IMR-90 (cell line): ENCODE data around the gene COL17A1. TPM values are rescaled to one million over a fixed set of nuclear protein-coding genes. Genes with fewer than 3 reads are reported as not detected.

ENCODE experiments used
- ATAC-seq: fragments of 200-7000 bp; cut with Tn5 transposase; 2 replicates; pipeline ENCODE4 v1.9.1; 2020; ENCODE audit warnings: low read depth, mild to moderate bottlenecking, moderate library complexity
- BruUV-seq: library from RNA; stranded (reverse); fragments of 400-500 nt; replicated peaks from 2 replicates; lab custom pipeline; 2021; lab: Mats Ljungman, UMichigan
- CTCF ChIA-PET: fragments of 300-600 bp; formaldehyde crosslinking; extraction: SDS; loops from one replicate; lab custom pipeline; 2021; ENCODE audit warnings: antibody characterized with exemption; lab: Yijun Ruan, JAX
- POLR2A ChIA-PET: fragments of 300-600 bp; sonication (Branson Sonifier 250); formaldehyde crosslinking; loops from one replicate; lab custom pipeline; 2022; ENCODE audit warnings: antibody characterized with exemption; ENCODE audit not compliant: unreplicated experiment; lab: Charles Lee
- DNase-seq: peaks from one replicate; pipeline ENCODE4 v3.0.0; 2013
- H2AFZ ChIP-seq: replicated peaks from 2 replicates; pipeline ENCODE3; 2013; ENCODE audit warnings: low read length, mild to moderate bottlenecking; ENCODE audit not compliant: poor library complexity
- H2AK5ac ChIP-seq: 2 replicates; pipeline ENCODE4 v1.6.1; 2013; ENCODE audit warnings: low read depth, low read length, inconsistent platforms
- H2AK9ac ChIP-seq: replicated peaks from 2 replicates; pipeline ENCODE3; 2013; ENCODE audit warnings: mild to moderate bottlenecking, low read depth, low read length, moderate library complexity; ENCODE audit not compliant: poor library complexity
- H2BK120ac ChIP-seq: 2 replicates; pipeline ENCODE4 v1.6.1; 2013; ENCODE audit warnings: low read depth, low read length, inconsistent platforms
- H2BK15ac ChIP-seq: 3 replicates; pipeline ENCODE4 v1.6.1; 2013; ENCODE audit warnings: low read depth, low read length, inconsistent platforms
- H2BK20ac ChIP-seq: 2 replicates; pipeline ENCODE4 v1.6.1; 2013; ENCODE audit warnings: low read depth, mild to moderate bottlenecking, inconsistent platforms, low read length, moderate library complexity
- H2BK5ac ChIP-seq: 2 replicates; pipeline ENCODE4 v1.6.1; 2013; ENCODE audit warnings: mild to moderate bottlenecking, low read depth, low read length, inconsistent platforms; ENCODE audit not compliant: poor library complexity, severe bottlenecking
- H3K14ac ChIP-seq: replicated peaks from 2 replicates; pipeline ENCODE4 v1.6.1; 2013; ENCODE audit warnings: low read depth, low read length, inconsistent platforms
- H3K18ac ChIP-seq: 2 replicates; pipeline ENCODE4 v1.6.1; 2013; ENCODE audit warnings: low read depth, low read length, control low read depth
- H3K23ac ChIP-seq: 2 replicates; pipeline ENCODE4 v1.6.1; 2013; ENCODE audit warnings: low read depth, low read length, inconsistent platforms
- H3K27ac ChIP-seq: 2 replicates; pipeline ENCODE4 v1.5.1; 2013; ENCODE audit warnings: mild to moderate bottlenecking, control low read depth, low read length; ENCODE audit not compliant: insufficient read depth
- H3K27me3 ChIP-seq: 2 replicates; pipeline ENCODE4 v1.6.1; 2013; ENCODE audit warnings: low read length; ENCODE audit not compliant: control insufficient read depth, insufficient read depth
- H3K36me3 ChIP-seq: 2 replicates; pipeline ENCODE4 v1.6.1; 2013; ENCODE audit warnings: low read length, mixed read lengths; ENCODE audit not compliant: control insufficient read depth, insufficient read depth
- H3K4ac ChIP-seq: 2 replicates; pipeline ENCODE4 v1.6.1; 2013; ENCODE audit warnings: low read depth, low read length, inconsistent platforms
- H3K4me1 ChIP-seq: 2 replicates; pipeline ENCODE4 v1.6.1; 2013; ENCODE audit warnings: low read length, mixed read lengths; ENCODE audit not compliant: control insufficient read depth, insufficient read depth
- H3K4me2 ChIP-seq: 2 replicates; pipeline ENCODE4 v1.6.1; 2013; ENCODE audit warnings: low read depth, mild to moderate bottlenecking, control low read depth, low read length, moderate library complexity
- H3K4me3 ChIP-seq: 2 replicates; pipeline ENCODE4 v1.5.1; 2013; ENCODE audit warnings: low read depth, mild to moderate bottlenecking, control low read depth, low read length, moderate library complexity; ENCODE audit not compliant: insufficient read depth
- H3K56ac ChIP-seq: 2 replicates; pipeline ENCODE4 v1.6.1; 2013; ENCODE audit warnings: low read length, inconsistent platforms; ENCODE audit not compliant: insufficient read depth; ENCODE audit errors: extremely low read depth
- H3K79me1 ChIP-seq, 2 experiments: 2 replicates each; pipeline ENCODE4 v1.6.1; 2013; ENCODE audit warnings: low read length in 2 of 2, inconsistent platforms in 1 of 2, low read depth in 1 of 2
- H3K9ac ChIP-seq: 2 replicates; pipeline ENCODE4 v1.6.1; 2013; ENCODE audit warnings: low read depth, low read length, control low read depth
- H3K9me1 ChIP-seq: 2 replicates; pipeline ENCODE4 v1.6.1; 2013; ENCODE audit warnings: low read length, inconsistent platforms; ENCODE audit not compliant: insufficient read depth
- H3K9me3 ChIP-seq: 2 replicates; pipeline ENCODE4 v1.6.1; 2013; ENCODE audit warnings: low read length; ENCODE audit not compliant: control insufficient read depth, insufficient read depth
- H4K20me1 ChIP-seq: 2 replicates; pipeline ENCODE4 v1.6.1; 2013; ENCODE audit warnings: low read length, inconsistent platforms; ENCODE audit not compliant: insufficient read depth
- H4K5ac ChIP-seq: 2 replicates; pipeline ENCODE4 v1.6.1; 2013; ENCODE audit warnings: mild to moderate bottlenecking, low read depth, low read length, control low read depth
- H4K8ac ChIP-seq, 2 experiments: 2 replicates each; pipeline ENCODE4 v1.6.1; 2013; ENCODE audit warnings: low read depth in 2 of 2, low read length in 2 of 2, control low read depth in 1 of 2, inconsistent platforms in 1 of 2
- H4K91ac ChIP-seq: 2 replicates; pipeline ENCODE4 v1.6.1; 2013; ENCODE audit warnings: low read depth, low read length, inconsistent platforms; ENCODE audit not compliant: insufficient read depth
- CHD1 ChIP-seq: IDR thresholded peaks from 2 replicates; pipeline ENCODE4 v1.6.1; 2012; ENCODE audit warnings: low read depth, low read length, improper control_type of control experiment
- CTCF ChIP-seq: conservative IDR thresholded peaks from 2 replicates; pipeline ENCODE4 v1.5.1; 2012; ENCODE audit warnings: mild to moderate bottlenecking, low read depth, low read length, improper control_type of control experiment
- WGBS, 2 experiments: methylation state at CpG; one replicate each; pipeline versions ENCODE4 v1.1.5 to v1.1.7; 2013; ENCODE audit warnings: missing lambda C conversion rate in 2 of 2; ENCODE audit not compliant: insufficient read length in 1 of 2; ENCODE audit errors: extremely low coverage in 2 of 2; 5-methylcytosine and 5-hydroxymethylcytosine counted together
- dilution Hi-C: fragments of 300-500 bp; cut with HindIII; formaldehyde crosslinking; loops from one replicate; pipeline ENCODE4 v1.14.3; 2018; ENCODE audit warnings: low sequenced_read_pairs; ENCODE audit not compliant: unreplicated experiment
- in situ Hi-C: fragments of 300-500 bp; cut with MboI; formaldehyde crosslinking; loops from 3 replicates; pipeline ENCODE4 v1.14.3; 2019; ENCODE audit warnings: low sequenced_read_pairs, inconsistent platforms, mixed read lengths
- intact Hi-C: fragments of 100-400 bp; cut with micrococcal nuclease; formaldehyde crosslinking; loops from 2 replicates; pipeline ENCODE4 v1.10.0; 2022
- polyA plus RNA-seq, 3 experiments: library from polyadenylated mRNA; depleted of rRNA; stranded (reverse); fragments of >200 nt; gene quantifications; 2 replicates each; pipeline ENCODE4 v1.2.3, GENCODE V29; 2012; ENCODE audit warnings: low replicate concordance in 1 of 3
- total RNA-seq: library from RNA; depleted of rRNA; stranded (reverse); fragments of >200 nt; gene quantifications from 2 replicates; pipeline ENCODE4 v1.2.3, GENCODE V29; 2012

COL17A1 gene
- total and polyA plus RNA-seq, 2 of the 4 experiments (the other 2 are of a cell fraction), result 0.14 to 0.18 TPM

- ChIA-PET CTCF (interaction anchor here (0.6 to 0.7 kb wide), 2 partner anchors 12 to 230 kb away, joined by 3 to 4 read pairs; no protein-coding TSS in a partner anchor), POLR2A (no interaction called here)
- dilution Hi-C loops (no loop called here), intact Hi-C loops (loop anchor here (2.0 to 5.0 kb wide), 3 partner anchors 87 to 232 kb away; partner anchors contain the start of genes CFAP58 and SLK), in situ Hi-C loops (loop anchor here (5.0 kb wide), 1 partner anchor 233 kb away; no protein-coding TSS in a partner anchor)
- Histone ChIP-seq H3K9me1 (no peaks in the 10 kb centered on the region; the same call in 1 of the 2 replicates), H2AFZ (peak overlapping the region; percentile 74), H3K27ac (no peak overlapping the region), H3K79me1 (peaks cover 0 to 7% of the 10 kb centered on the region in 2 experiments; a peak in 2 of 4 replicates), H4K91ac (peak overlapping the region; percentile 14; the same call in 1 of the 2 replicates), H3K4me3 (no peak overlapping the region), H3K56ac (no peak overlapping the region), H2BK15ac (peak overlapping the region; percentile 87; the same call in 2 of the 3 replicates), H4K5ac (peak overlapping the region; percentile 40; the same call in 1 of the 2 replicates), H3K4me1 (no peaks in the 10 kb centered on the region; the same call in 1 of the 2 replicates), H3K27me3 (no peaks in the 10 kb centered on the region), H3K9me3 (no peaks in the 10 kb centered on the region), H4K8ac (peak overlapping the region; percentile 79 to 80; a peak in 3 of 4 replicates), H2BK20ac (peak overlapping the region; percentile 66), H3K9ac (no peak overlapping the region), H4K20me1 (no peaks in the 10 kb centered on the region), H3K4me2 (no peak overlapping the region), H2AK9ac (no peak overlapping the region), H3K36me3 (no peaks in the 10 kb centered on the region), H3K23ac (peak overlapping the region; percentile 19; the same call in 1 of the 2 replicates), H2BK120ac (peak overlapping the region; percentile 74), H3K14ac (0 out of 2 replicates have a peak overlapping the region, but pooled peaks have one; percentile 51), H3K18ac (peak overlapping the region; percentile 2; the same call in 1 of the 2 replicates), H3K4ac (peak overlapping the region; percentile 31; the same call in 1 of the 2 replicates), H2BK5ac (peak overlapping the region; percentile 89), H2AK5ac (0 out of 2 replicates have a peak overlapping the region, but pooled peaks have one; percentile 38)
- no peak for TF ChIP-seq CTCF
- no peak for TF ChIP-seq CHD1
- ATAC-seq (no peak), DNase-seq (no peak)
- WGBS, 2 experiments, result 87% methylated on average over 3 of the region's 3 CpGs; no CpG with 5 or more reads in 1 of the 2 experiments
- BruUV-seq, result no TSS peak
Measured at GRCh38 chr10:104119996-104120395, 34.3 kb upstream of the COL17A1 start.
